ENCODE results near the gene ASCC1. TPM values are rescaled to one million over a fixed set of nuclear protein-coding genes. Genes with fewer than 3 reads are reported as not detected.

Gene ASCC1
- total and polyA plus RNA-seq, 2 experiments from 2014 or later = 13.7 to 37.2 TPM

- Mint-ChIP-seq H3K27ac (no peak overlapping the region), H3K4me3 (no peak overlapping the region)
Observed at GRCh38 chr10:72077275-72077990, 138.6 kb downstream of the ASCC1 start.

More at GRCh38 chr10:72077275-72077990, 138.6 kb downstream of the ASCC1 start:
- Histone ChIP-seq H3K4me2 (no peak overlapping the region), H3K9me2 (ENCODE audit: insufficient read depth) (no peaks in the 10 kb centered on the region), H3K27me3 (ENCODE audit: insufficient read depth) (no peaks in the 10 kb centered on the region), H3K79me2 (replicated peaks; ENCODE audit: insufficient read depth) (no peaks in the 10 kb centered on the region), H2AFZ (no peak overlapping the region), H3K27ac (ENCODE audit: low read depth) (no peak overlapping the region), H3K36me3 (ENCODE audit: insufficient read depth) (no peaks in the 10 kb centered on the region), H3K4me3 (no peak overlapping the region), H3K4me1 (ENCODE audit: insufficient read depth) (no peaks in the 10 kb centered on the region), H4K20me1 (replicated peaks; ENCODE audit: insufficient read depth) (no peaks in the 10 kb centered on the region), H3F3A (replicated peaks; ENCODE audit: low read depth) (no peaks in the 10 kb centered on the region)
- Mint-ChIP-seq H3K9me3 (no peaks in the 10 kb centered on the region), H3K36me3 (ENCODE audit: low read depth) (no peaks in the 10 kb centered on the region), H3K27me3 (ENCODE audit: insufficient read depth, low read depth, poor library complexity) (peaks cover 18% of the 10 kb centered on the region), H3K4me1 (peaks cover 7% of the 10 kb centered on the region)
- no peak for DNase-seq (ENCODE audit: low spot score)
- ATAC-seq = no peak
- TF ChIP-seq POLR2AphosphoS5 (IDR thresholded peaks at IDR 0.05; ENCODE audit: low read depth) = no peak
- no peak for TF ChIP-seq ZNF462 (CRISPR knock-in tag; IDR thresholded peaks at IDR 0.05)

Measured in GM23338 (cell line).